Measurements from ENCODE around the gene BCL2L13.

GRCh38 chr22:17769716-17770082, 131.1 kb downstream of the BCL2L13 start:
- no peak for TF ChIP-seq POLR2A (IDR thresholded peaks at IDR 0.05)
- TF ChIP-seq, protein P1, sequence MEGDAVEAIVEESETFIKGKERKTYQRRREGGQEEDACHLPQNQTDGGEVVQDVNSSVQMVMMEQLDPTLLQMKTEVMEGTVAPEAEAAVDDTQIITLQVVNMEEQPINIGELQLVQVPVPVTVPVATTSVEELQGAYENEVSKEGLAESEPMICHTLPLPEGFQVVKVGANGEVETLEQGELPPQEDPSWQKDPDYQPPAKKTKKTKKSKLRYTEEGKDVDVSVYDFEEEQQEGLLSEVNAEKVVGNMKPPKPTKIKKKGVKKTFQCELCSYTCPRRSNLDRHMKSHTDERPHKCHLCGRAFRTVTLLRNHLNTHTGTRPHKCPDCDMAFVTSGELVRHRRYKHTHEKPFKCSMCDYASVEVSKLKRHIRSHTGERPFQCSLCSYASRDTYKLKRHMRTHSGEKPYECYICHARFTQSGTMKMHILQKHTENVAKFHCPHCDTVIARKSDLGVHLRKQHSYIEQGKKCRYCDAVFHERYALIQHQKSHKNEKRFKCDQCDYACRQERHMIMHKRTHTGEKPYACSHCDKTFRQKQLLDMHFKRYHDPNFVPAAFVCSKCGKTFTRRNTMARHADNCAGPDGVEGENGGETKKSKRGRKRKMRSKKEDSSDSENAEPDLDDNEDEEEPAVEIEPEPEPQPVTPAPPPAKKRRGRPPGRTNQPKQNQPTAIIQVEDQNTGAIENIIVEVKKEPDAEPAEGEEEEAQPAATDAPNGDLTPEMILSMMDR (IDR thresholded peaks at IDR 0.05) = no peak

Data from stomach (tissue), 4 donors.